NT2/D1 (cell line): ENCODE results near the gene GHRHR.

Experiments used
- SUZ12 ChIP-seq: IDR thresholded peaks from 2 replicates; pipeline ENCODE4 v1.6.1; 2011; ENCODE audit not compliant: insufficient read length, insufficient read depth; ENCODE audit errors: extremely low read depth
- YY1 ChIP-seq: IDR thresholded peaks from 2 replicates; pipeline ENCODE4 v1.6.1; 2011; ENCODE audit not compliant: insufficient read length, insufficient read depth

- TF ChIP-seq SUZ12 (no peak), YY1 (no peak)
Measured at GRCh38 chr7:30956704-30957103, 7.0 kb upstream of the GHRHR start.
